SU-DHL-6 (cell line): ENCODE results near the gene RAMAC.

ENCODE experiments used
- H2AFZ ChIP-seq: fragments of 200-600 bp; sonication (generic); 2 replicates; pipeline ENCODE4 v1.6.1; 2014; ENCODE audit warnings: low read depth, mild to moderate bottlenecking, moderate library complexity, mixed read lengths, antibody characterized with exemption, low read length; ENCODE audit not compliant: severe bottlenecking
- H3F3A ChIP-seq: fragments of 200-600 bp; shearing (Covaris generic); 2 replicates; pipeline ENCODE4 v1.6.0; 2016; ENCODE audit warnings: antibody characterized with exemption, mild to moderate bottlenecking; ENCODE audit not compliant: insufficient read depth
- H3K27ac ChIP-seq: fragments of 200-600 bp; sonication (generic); 2 replicates; pipeline ENCODE4 v1.5.1; 2016; ENCODE audit warnings: low read depth, mild to moderate bottlenecking, low read length, moderate library complexity, mixed read lengths
- H3K27me3 ChIP-seq: fragments of 200-600 bp; sonication (generic), shearing (Covaris generic); 2 replicates; pipeline ENCODE4 v1.6.0; 2014; ENCODE audit warnings: mild to moderate bottlenecking, low read length
- H3K36me3 ChIP-seq: fragments of 200-600 bp; sonication (generic); 2 replicates; pipeline ENCODE4 v1.6.1; 2014; ENCODE audit warnings: mild to moderate bottlenecking, low read length, mixed read lengths
- H3K4me2 ChIP-seq: fragments of 300-600, 200-600 bp; shearing (Covaris generic), sonication (generic); 2 replicates; pipeline ENCODE4 v1.6.0; 2014; ENCODE audit warnings: low read length, low read depth, mild to moderate bottlenecking; ENCODE audit not compliant: poor library complexity, severe bottlenecking
- H3K4me3 ChIP-seq: fragments of 200-600 bp; sonication (generic); 2 replicates; pipeline ENCODE4 v1.5.1; 2014; ENCODE audit warnings: antibody characterized with exemption, low read length, mild to moderate bottlenecking, mixed read lengths; ENCODE audit not compliant: insufficient read depth, poor library complexity, severe bottlenecking
- H3K79me2 ChIP-seq: fragments of 200-600 bp; sonication (generic); 2 replicates; pipeline ENCODE4 v1.6.1; 2014; ENCODE audit warnings: mild to moderate bottlenecking, low read length, moderate library complexity; ENCODE audit not compliant: insufficient read depth
- H3K9ac ChIP-seq: fragments of 200-600 bp; sonication (generic); 2 replicates; pipeline ENCODE4 v1.7.0; 2014; ENCODE audit warnings: mild to moderate bottlenecking, low read length
- H3K9me2 ChIP-seq: fragments of 200-600 bp; sonication (generic); replicated peaks from 2 replicates; pipeline ENCODE4 v1.6.1; 2014; ENCODE audit warnings: low read length; ENCODE audit not compliant: insufficient read depth
- H3K9me3 ChIP-seq: fragments of 200-600 bp; sonication (generic); 2 replicates; pipeline ENCODE4 v1.6.1; 2014; ENCODE audit warnings: low read length, mixed read lengths; ENCODE audit not compliant: insufficient read depth
- H4K20me1 ChIP-seq: fragments of 200-600 bp; sonication (generic); 2 replicates; pipeline ENCODE4 v1.6.1; 2014; ENCODE audit warnings: low read depth, mild to moderate bottlenecking, antibody characterized with exemption, low read length, moderate library complexity, mixed read lengths
- EZH2phosphoT487 ChIP-seq: fragments of 200-600 bp; sonication (generic), shearing (Covaris generic); conservative IDR thresholded peaks from 2 replicates; pipeline ENCODE4 v1.6.1; 2018; ENCODE audit warnings: mild to moderate bottlenecking, antibody characterized with exemption, low read length, moderate library complexity, mixed read lengths
- TF ChIP-seq, protein P1 (sequence below): fragments of 200-600 bp; sonication (generic); IDR thresholded peaks from one replicate; pipeline ENCODE4 v1.5.1; 2017; ENCODE audit warnings: antibody characterized with exemption, mild to moderate bottlenecking, low read length, moderate library complexity; ENCODE audit not compliant: insufficient read depth, poor library complexity, severe bottlenecking

Gene RAMAC

DNA sequence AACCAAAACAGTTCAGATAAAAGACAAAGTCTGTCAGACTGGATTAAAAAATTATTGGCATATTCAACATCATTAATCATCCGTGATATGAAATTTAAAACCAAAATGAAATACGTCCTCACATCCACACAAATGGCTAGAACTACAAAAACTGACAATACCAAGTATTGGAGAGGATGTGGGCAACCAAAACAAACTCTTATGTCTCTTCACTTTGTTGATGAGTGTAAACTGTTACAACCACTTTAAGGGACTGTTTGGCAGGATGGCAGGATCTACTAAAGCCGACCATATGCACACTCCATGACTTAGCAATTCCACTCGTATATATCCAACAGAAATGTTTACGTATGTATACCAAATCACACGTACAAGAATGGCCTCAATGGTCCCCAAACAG is 50.2 kb downstream of the RAMAC start:
- Histone ChIP-seq H3F3A (peaks cover 10% of the 10 kb centered on the region; the same call in 1 of the 2 replicates), H3K27ac (no peak overlapping the region), H4K20me1 (peaks cover 28% of the 10 kb centered on the region), H2AFZ (no peak overlapping the region), H3K79me2 (peaks cover 91% of the 10 kb centered on the region), H3K4me2 (no peak overlapping the region), H3K36me3 (peaks cover 52% of the 10 kb centered on the region), H3K9me3 (no peaks in the 10 kb centered on the region), H3K9me2 (no peaks in the 10 kb centered on the region), H3K4me3 (no peak overlapping the region), H3K27me3 (no peaks in the 10 kb centered on the region), H3K9ac (no peak overlapping the region)
- TF ChIP-seq EZH2phosphoT487, result no peak
- TF ChIP-seq, protein P1, sequence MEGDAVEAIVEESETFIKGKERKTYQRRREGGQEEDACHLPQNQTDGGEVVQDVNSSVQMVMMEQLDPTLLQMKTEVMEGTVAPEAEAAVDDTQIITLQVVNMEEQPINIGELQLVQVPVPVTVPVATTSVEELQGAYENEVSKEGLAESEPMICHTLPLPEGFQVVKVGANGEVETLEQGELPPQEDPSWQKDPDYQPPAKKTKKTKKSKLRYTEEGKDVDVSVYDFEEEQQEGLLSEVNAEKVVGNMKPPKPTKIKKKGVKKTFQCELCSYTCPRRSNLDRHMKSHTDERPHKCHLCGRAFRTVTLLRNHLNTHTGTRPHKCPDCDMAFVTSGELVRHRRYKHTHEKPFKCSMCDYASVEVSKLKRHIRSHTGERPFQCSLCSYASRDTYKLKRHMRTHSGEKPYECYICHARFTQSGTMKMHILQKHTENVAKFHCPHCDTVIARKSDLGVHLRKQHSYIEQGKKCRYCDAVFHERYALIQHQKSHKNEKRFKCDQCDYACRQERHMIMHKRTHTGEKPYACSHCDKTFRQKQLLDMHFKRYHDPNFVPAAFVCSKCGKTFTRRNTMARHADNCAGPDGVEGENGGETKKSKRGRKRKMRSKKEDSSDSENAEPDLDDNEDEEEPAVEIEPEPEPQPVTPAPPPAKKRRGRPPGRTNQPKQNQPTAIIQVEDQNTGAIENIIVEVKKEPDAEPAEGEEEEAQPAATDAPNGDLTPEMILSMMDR, result no peak

DNA sequence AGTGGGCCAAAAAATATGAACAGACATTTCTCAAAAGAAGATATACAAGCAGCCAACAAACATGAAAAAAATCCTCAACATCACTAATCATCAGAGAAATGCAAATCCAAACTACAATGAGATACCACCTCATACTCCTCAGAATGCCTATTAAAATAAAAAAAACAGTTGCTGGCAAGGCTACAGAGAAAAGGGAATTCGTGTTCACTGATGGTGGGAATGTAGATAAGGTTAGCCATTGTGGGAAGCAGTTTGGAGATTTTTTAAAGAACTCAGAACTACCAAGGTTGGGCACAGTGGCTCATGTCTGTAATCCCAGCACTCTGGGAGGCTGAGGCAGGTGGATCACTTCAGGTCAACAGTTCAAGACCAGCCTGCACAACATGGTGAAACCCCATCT is 53.2 kb downstream of the RAMAC start:
- peaks cover 46% of the 10 kb centered on the region for H3K36me3 ChIP-seq
- no peak for TF ChIP-seq EZH2phosphoT487
- TF ChIP-seq, protein P1, result no peak
- no peaks in the 10 kb centered on the region for H3K27me3 ChIP-seq

More for the DNA sequence above, 53.2 kb downstream of the RAMAC start:
- no peak overlapping the region for H2AFZ ChIP-seq
- no peak overlapping the region for H3K4me3 ChIP-seq
- H3F3A ChIP-seq, result peaks cover 10% of the 10 kb centered on the region; the same call in 1 of the 2 replicates
- no peak overlapping the region for H3K27ac ChIP-seq
- no peaks in the 10 kb centered on the region for H3K9me3 ChIP-seq
- H3K79me2 ChIP-seq, result peaks cover 79% of the 10 kb centered on the region
- no peak overlapping the region for H3K4me2 ChIP-seq
- no peak overlapping the region for H3K9ac ChIP-seq
- H4K20me1 ChIP-seq, result peaks cover 30% of the 10 kb centered on the region
- H3K9me2 ChIP-seq, result no peaks in the 10 kb centered on the region
